DND-41 (cell line): ENCODE data around the gene SIGLEC1.

ENCODE experiments used
- ATAC-seq: fragments of 200-7000 bp; cut with Tn5 transposase; 3 replicates; pipeline ENCODE4 v1.9.1; 2021; ENCODE audit warnings: low read depth; ENCODE audit not compliant: insufficient read depth
- DNase-seq: peaks from one replicate; pipeline ENCODE4 v3.0.0-alpha.2; 2020
- H2AFZ ChIP-seq: 2 replicates; pipeline ENCODE4 v1.6.0; 2012; ENCODE audit warnings: low read depth, low read length
- H3K27ac ChIP-seq: 2 replicates; pipeline ENCODE4 v1.5.1; 2012; ENCODE audit warnings: low read length, inconsistent platforms
- H3K27me3 ChIP-seq: fragments of 200-600 bp; sonication (generic); 2 replicates; pipeline ENCODE4 v1.6.0; 2012; ENCODE audit warnings: low read length, mild to moderate bottlenecking, inconsistent platforms; ENCODE audit not compliant: insufficient read depth, poor library complexity
- H3K36me3 ChIP-seq: 2 replicates; pipeline ENCODE4 v1.5.1; 2012; ENCODE audit warnings: low read length, inconsistent platforms; ENCODE audit not compliant: insufficient read depth
- H3K4me1 ChIP-seq: 2 replicates; pipeline ENCODE4 v1.5.1; 2012; ENCODE audit warnings: mild to moderate bottlenecking, low read length; ENCODE audit not compliant: insufficient read depth
- H3K4me2 ChIP-seq: 2 replicates; pipeline ENCODE4 v1.6.0; 2012; ENCODE audit warnings: mild to moderate bottlenecking, moderate library complexity, low read length, inconsistent platforms; ENCODE audit not compliant: insufficient read depth
- H3K4me3 ChIP-seq, 2 experiments: fragments of 200-600 bp in 1 of 2; shearing (Covaris generic) in 1 of 2; 2 replicates each; pipeline ENCODE4 v1.5.1; 2012 to 2016; ENCODE audit warnings: inconsistent platforms in 2 of 2, low read length in 2 of 2, mild to moderate bottlenecking in 2 of 2, low read depth in 1 of 2, moderate library complexity in 1 of 2
- H3K79me2 ChIP-seq: 2 replicates; pipeline ENCODE4 v1.6.0; 2012; ENCODE audit warnings: low read length, inconsistent platforms; ENCODE audit not compliant: insufficient read depth
- H3K9ac ChIP-seq: 2 replicates; pipeline ENCODE4 v1.6.0; 2012; ENCODE audit warnings: low read depth, mild to moderate bottlenecking, inconsistent platforms, low read length, moderate library complexity
- H3K9me3 ChIP-seq: 2 replicates; pipeline ENCODE4 v1.5.1; 2012; ENCODE audit warnings: low read length, moderate library complexity, mild to moderate bottlenecking, inconsistent platforms; ENCODE audit not compliant: insufficient read depth, severe bottlenecking
- H4K20me1 ChIP-seq: 2 replicates; pipeline ENCODE4 v1.6.0; 2012; ENCODE audit warnings: low read length; ENCODE audit not compliant: insufficient read depth
- EZH2 ChIP-seq: IDR thresholded peaks from 3 replicates; pipeline ENCODE4 v1.6.1; 2012; ENCODE audit warnings: borderline replicate concordance, low read depth, mild to moderate bottlenecking, moderate library complexity, low read length, inconsistent platforms; ENCODE audit not compliant: severe bottlenecking
- TF ChIP-seq, protein P1 (sequence below): IDR thresholded peaks from 2 replicates; pipeline ENCODE4 v1.5.1; 2012; ENCODE audit warnings: borderline replicate concordance, low read length, moderate library complexity, mild to moderate bottlenecking; ENCODE audit not compliant: poor library complexity, severe bottlenecking; ENCODE audit errors: extremely low read depth

SIGLEC1 gene

DNA sequence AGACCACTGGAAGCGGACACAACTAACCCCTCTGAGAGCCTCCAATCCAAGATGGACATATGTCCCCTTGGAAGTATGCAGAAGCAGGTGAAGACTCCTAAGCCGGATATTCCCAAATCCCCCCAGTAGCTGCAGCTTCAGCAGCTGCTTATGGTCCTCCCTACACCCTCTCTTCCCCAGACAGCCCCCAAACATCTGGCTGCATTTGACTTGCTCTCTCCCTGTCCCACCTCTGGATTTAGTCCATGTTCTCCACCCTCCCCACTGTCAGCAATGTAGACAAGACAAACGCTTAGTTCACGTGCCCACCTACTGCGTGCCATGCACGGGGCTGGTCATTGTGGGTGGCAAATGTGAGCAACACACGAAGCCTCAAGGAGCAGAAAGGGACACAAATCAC, 26.0 kb downstream of the SIGLEC1 start:
- TF ChIP-seq, protein P1, sequence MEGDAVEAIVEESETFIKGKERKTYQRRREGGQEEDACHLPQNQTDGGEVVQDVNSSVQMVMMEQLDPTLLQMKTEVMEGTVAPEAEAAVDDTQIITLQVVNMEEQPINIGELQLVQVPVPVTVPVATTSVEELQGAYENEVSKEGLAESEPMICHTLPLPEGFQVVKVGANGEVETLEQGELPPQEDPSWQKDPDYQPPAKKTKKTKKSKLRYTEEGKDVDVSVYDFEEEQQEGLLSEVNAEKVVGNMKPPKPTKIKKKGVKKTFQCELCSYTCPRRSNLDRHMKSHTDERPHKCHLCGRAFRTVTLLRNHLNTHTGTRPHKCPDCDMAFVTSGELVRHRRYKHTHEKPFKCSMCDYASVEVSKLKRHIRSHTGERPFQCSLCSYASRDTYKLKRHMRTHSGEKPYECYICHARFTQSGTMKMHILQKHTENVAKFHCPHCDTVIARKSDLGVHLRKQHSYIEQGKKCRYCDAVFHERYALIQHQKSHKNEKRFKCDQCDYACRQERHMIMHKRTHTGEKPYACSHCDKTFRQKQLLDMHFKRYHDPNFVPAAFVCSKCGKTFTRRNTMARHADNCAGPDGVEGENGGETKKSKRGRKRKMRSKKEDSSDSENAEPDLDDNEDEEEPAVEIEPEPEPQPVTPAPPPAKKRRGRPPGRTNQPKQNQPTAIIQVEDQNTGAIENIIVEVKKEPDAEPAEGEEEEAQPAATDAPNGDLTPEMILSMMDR = no peak
- TF ChIP-seq EZH2 = no peak
- no peaks in the 10 kb centered on the region for H3K27me3 ChIP-seq
- ATAC-seq = no peak
- no peaks in the 10 kb centered on the region for H4K20me1 ChIP-seq
- no peak overlapping the region for H3K27ac ChIP-seq
- H3K4me3 ChIP-seq = no peak overlapping the region
- H3K9me3 ChIP-seq = no peaks in the 10 kb centered on the region
- no peak overlapping the region for H3K9ac ChIP-seq
- no peaks in the 10 kb centered on the region for H3K79me2 ChIP-seq
- no peaks in the 10 kb centered on the region for H3K36me3 ChIP-seq
- H3K4me1 ChIP-seq = no peaks in the 10 kb centered on the region
- H2AFZ ChIP-seq = no peak overlapping the region
- no peak overlapping the region for H3K4me2 ChIP-seq
- no peak for DNase-seq

DNA sequence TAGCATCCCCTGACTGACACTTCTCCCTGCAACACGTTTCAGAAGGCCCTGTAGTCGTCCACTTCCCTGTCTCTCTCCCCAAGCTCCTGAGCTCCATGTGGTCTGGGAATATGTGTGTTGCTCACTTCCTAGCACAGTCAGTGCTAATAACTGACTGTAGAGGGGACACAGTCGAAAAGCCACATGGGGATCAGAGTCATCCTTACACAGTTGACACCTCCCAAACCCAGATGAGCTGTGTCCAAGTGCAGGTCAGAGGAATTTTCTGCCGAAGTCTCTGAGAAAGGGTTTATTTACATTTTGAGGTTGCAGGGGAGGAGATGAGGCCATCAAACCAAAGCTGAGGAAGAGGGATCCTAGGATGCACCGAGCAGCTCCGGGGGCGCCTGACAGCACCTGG, 27.1 kb downstream of the SIGLEC1 start:
- Histone ChIP-seq H3K79me2 (no peaks in the 10 kb centered on the region), H3K4me3 (no peak overlapping the region), H3K9me3 (no peaks in the 10 kb centered on the region), H3K4me2 (no peak overlapping the region), H2AFZ (no peak overlapping the region), H3K27ac (no peak overlapping the region), H4K20me1 (no peaks in the 10 kb centered on the region), H3K9ac (no peak overlapping the region), H3K36me3 (no peaks in the 10 kb centered on the region), H3K27me3 (no peaks in the 10 kb centered on the region), H3K4me1 (no peaks in the 10 kb centered on the region)
- no peak for ATAC-seq
- DNase-seq = no peak
- TF ChIP-seq, protein P1 = no peak
- no peak for TF ChIP-seq EZH2

DNA sequence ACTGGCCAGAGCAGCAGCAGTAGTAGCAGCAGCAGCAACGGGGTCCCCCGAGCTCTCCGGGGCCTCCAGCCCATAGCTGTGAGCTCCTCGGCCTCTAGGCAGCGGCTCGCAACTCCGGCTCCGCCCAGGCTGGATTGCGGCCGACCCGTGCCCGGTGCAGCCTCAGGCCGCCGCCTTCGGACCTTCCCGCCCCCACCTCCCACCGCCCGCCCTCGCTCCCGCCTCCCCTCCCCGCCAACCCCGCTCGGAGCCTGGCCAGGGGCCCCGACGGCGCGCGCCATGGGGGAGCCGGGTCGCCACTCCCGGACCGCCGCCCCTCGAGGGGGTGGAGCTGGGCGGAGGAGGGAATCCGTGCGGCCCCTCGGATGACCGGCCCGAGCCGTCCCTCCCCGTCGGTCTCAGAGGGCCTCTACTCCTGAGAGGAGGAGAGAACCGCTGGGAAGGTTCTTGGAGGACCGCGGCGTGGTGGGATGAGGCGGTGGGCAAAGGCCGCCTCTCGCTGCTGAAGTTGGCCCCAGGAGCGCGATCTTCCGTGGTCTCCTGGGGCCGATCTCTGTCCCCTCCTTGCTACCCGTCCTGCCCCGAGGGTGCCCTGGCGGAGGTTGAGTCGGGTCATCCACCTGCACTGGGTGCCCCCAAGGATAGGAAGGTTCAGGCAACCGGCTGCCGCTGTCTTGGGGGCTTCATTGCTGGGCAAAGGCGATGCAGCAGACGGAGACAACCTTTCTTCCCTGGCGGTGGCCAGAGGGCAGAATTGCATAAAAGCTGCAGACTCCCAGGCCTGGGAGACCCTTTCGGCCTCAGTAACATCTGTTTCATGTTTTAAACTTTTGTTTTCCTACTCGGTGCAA, 30.2 kb downstream of the SIGLEC1 start, which contains the start of gene ADAM33:
ADAM33 (minus strand) TSS at position 80 of the 851 bp plus-strand sequence; CDS start at position 74, 6 bp downstream.
- Histone ChIP-seq H3K4me1 (no peaks in the 10 kb centered on the region), H3K79me2 (no peaks in the 10 kb centered on the region), H3K4me2 (no peak within 1 kb of the TSS), H2AFZ (no peak within 1 kb of the TSS), H4K20me1 (no peaks in the 10 kb centered on the region), H3K27me3 (peaks cover 8% of the 10 kb centered on the region), H3K27ac (no peak within 1 kb of the TSS), H3K36me3 (no peaks in the 10 kb centered on the region), H3K9me3 (no peaks in the 10 kb centered on the region), H3K4me3 (no peak within 1 kb of the TSS), H3K9ac (no peak within 1 kb of the TSS)
- no peak for TF ChIP-seq EZH2
- TF ChIP-seq, protein P1 = no peak
- DNase-seq (no peak), ATAC-seq (no peak)
